RWPE1 (cell line): ENCODE data around the gene HDAC4.
"Not testable (repeated sequence)": the region's sequence is repeated elsewhere in the genome, so short reads cannot be mapped to it uniquely, and the experiment has no call there.

ENCODE experiments used
- CTCF ChIA-PET: fragments of 350-600 bp; sonication (Branson Sonifier 250); formaldehyde crosslinking; extraction: SDS; loops from one replicate; lab custom pipeline; 2021; lab: Yijun Ruan, JAX
- POLR2A ChIA-PET: fragments of 400-600 bp; formaldehyde crosslinking; extraction: SDS; loops from one replicate; lab custom pipeline; 2020; ENCODE audit warnings: antibody characterized with exemption; ENCODE audit not compliant: low non-redundant PET; lab: Yijun Ruan, JAX
- DNase-seq: peaks from one replicate; pipeline ENCODE4 v3.0.0; 2012; ENCODE audit warnings: low spot score
- H3K27ac ChIP-seq: fragments of 450-650 bp; 2 replicates; pipeline ENCODE4 v1.5.1; 2017
- TF ChIP-seq, protein P1 (sequence below): fragments of 450-650 bp; conservative IDR thresholded peaks from 2 replicates; pipeline ENCODE4 v1.5.1; 2017; ENCODE audit warnings: low read depth, mild to moderate bottlenecking

HDAC4 gene

DNA sequence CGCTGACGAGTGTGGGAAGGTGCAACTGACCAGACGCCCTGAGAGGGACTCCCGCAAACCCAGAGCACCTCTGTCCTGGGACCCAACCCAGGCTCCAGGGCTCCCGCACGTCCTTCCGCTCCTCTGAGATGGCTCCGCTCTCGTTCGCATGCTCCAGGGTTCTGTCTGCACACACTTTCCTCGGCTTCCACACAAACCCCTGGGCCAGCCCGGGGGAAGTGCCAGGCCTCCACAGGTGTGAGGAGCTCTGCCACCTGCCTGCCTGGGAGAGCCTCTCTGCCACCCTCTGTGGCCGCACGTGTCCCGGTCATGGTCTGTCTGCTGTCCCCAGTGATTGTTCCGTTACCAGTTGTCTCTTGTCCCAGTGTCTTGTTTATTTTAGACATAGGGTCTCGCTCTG is 222.9 kb downstream of the HDAC4 start:
- CTCF ChIA-PET: interaction anchor here (0.6 kb wide), 2 partner anchors 13 to 72 kb away, joined by 3 to 4 read pairs; no protein-coding TSS in a partner anchor
- no peak for DNase-seq

DNA sequence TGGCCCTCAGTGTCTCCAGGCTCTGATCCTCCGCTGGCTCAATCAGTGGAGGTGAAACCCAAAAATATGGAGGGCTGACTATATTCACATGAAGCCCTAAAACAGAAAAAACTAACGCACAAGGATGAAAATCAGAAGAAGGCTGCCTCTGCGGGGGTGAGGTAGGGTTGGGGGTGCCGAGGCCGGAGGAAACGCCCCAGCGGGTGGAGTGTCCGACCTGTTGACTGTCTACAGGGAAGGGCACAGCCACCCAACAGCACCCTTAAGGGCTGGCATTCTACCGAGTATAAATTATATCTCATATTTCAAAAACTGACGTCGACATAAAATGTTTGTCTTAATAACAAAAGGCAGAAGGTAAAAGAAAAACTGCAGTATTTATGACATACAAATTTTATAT is 223.5 kb downstream of the HDAC4 start:
- H3K27ac ChIP-seq: no peak overlapping the region
- ChIA-PET CTCF (interaction anchor here (0.6 kb wide), 1 partner anchor 72 kb away, joined by 4 read pairs; no protein-coding TSS in a partner anchor), POLR2A (no interaction called here)
- DNase-seq: no peak
- TF ChIP-seq, protein P1, sequence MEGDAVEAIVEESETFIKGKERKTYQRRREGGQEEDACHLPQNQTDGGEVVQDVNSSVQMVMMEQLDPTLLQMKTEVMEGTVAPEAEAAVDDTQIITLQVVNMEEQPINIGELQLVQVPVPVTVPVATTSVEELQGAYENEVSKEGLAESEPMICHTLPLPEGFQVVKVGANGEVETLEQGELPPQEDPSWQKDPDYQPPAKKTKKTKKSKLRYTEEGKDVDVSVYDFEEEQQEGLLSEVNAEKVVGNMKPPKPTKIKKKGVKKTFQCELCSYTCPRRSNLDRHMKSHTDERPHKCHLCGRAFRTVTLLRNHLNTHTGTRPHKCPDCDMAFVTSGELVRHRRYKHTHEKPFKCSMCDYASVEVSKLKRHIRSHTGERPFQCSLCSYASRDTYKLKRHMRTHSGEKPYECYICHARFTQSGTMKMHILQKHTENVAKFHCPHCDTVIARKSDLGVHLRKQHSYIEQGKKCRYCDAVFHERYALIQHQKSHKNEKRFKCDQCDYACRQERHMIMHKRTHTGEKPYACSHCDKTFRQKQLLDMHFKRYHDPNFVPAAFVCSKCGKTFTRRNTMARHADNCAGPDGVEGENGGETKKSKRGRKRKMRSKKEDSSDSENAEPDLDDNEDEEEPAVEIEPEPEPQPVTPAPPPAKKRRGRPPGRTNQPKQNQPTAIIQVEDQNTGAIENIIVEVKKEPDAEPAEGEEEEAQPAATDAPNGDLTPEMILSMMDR: no peak

More for the DNA sequence above, 222.9 kb downstream of the HDAC4 start:
- no peak overlapping the region for H3K27ac ChIP-seq
- POLR2A ChIA-PET: no interaction called here
- TF ChIP-seq, protein P1: no peak

DNA sequence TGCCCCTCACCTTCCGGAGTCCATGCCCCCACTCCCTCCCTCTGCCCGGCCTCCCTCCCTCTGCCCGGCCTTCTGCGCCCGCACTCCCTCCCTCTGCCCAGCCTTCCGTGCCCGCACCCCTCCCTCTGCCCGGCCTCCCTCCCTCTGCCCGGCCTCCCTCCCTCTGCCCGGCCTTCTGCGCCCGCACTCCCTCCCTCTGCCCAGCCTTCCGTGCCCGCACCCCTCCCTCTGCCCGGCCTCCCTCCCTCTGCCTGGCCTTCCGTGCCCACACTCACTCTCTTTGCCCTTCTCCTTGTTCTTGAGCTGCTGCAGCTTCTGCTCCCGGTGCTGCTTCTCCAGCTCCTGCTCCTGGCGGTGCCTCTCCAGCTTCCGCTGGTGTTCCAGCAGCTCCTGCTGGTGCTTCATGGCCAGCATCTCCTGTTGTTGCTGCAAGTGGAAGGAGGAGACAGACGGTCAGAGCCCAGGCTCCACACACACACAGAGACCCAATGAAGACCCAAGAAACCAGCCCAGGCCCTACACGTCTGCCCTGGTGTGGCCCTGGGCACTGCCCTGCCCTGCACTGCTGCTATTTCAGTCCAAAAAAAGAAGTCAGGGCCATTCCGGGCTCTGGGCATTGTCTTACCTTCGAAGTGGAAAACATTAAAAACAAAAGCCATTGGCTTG is 224.5 kb downstream of the HDAC4 start:
- DNase-seq, CTCF ChIA-PET, POLR2A ChIA-PET, H3K27ac ChIP-seq: not testable (repeated sequence)

DNA sequence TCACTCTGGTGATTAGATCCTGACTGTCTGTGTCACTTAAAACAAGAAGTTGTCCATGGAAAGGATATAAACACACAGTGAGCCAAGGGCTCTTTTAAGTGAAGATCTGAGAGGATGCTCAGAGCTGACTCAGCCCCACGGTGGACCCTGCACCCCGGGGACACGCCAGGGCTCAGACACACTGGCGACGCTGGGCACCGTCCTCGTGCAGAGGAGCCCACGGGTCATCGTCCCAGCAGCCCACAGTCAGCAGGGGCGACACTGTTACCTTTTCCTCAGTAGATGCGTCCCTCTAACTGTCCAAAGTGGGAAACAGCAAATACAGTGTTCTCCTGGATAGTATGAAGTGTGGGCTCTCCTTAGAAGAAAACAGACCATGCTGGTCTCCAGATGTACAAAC is 225.6 kb downstream of the HDAC4 start:
- TF ChIP-seq, protein P1: no peak
- DNase-seq: no peak
- CTCF ChIA-PET: no interaction called here
- POLR2A ChIA-PET: no interaction called here
- H3K27ac ChIP-seq: no peak overlapping the region

DNA sequence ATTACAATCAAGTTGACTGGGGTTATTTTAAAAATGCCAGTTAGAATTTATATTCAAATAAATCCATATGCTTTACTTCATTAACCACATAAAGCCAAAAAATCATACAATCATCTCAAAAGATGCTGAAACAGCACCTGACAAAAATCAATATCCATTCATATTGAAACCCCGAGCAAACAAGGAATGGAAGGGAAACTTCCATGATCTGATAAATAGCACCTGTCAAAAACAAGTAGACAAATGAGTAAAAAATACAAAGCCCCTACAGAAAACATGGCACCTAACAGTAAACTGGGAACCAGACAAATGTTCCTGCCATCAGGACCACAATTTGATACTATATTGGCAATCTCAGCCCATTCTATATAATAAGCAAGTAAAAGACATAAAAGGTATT is 227.5 kb downstream of the HDAC4 start:
- POLR2A ChIA-PET: no interaction called here
- TF ChIP-seq, protein P1: no peak
- no peak overlapping the region for H3K27ac ChIP-seq
- CTCF ChIA-PET: interaction anchor here (0.6 kb wide), 1 partner anchor 246 kb away, joined by 3 read pairs; no protein-coding TSS in a partner anchor
- no peak for DNase-seq

DNA sequence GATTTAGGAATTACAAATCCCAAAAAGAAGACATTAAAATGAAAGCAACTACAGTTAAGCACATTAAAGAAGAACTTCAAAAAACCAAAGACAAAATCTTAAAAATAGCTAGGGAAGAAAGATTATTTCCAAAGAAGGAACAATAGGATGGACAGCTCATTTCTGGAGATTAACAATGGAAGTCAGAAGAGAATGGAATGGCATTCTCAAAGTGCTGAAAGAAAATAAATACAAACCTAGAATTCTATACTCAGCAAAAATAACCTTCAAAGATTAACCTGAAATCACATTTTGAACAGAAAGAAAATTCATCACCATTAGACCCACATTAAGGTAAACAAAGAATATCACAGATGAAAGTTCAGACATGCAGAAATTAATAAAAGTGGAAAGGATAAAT is 229.2 kb downstream of the HDAC4 start:
- POLR2A ChIA-PET: interaction anchor here (0.6 kb wide), 1 partner anchor 347 kb away, joined by 3 read pairs; no protein-coding TSS in a partner anchor
- CTCF ChIA-PET: no interaction called here

More for the DNA sequence above, 229.2 kb downstream of the HDAC4 start:
- TF ChIP-seq, protein P1: no peak
- no peak for DNase-seq
- H3K27ac ChIP-seq: no peak overlapping the region
